ENCODE measurements around the gene RNF5.
A peak's percentile ranks its signal among the peaks of the same experiment; 100 is the strongest.
"Not testable (repeated sequence)": the region's sequence is repeated elsewhere in the genome, so short reads cannot be mapped to it uniquely, and the experiment has no call there.

Gene RNF5, protein sequence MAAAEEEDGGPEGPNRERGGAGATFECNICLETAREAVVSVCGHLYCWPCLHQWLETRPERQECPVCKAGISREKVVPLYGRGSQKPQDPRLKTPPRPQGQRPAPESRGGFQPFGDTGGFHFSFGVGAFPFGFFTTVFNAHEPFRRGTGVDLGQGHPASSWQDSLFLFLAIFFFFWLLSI

DNA sequence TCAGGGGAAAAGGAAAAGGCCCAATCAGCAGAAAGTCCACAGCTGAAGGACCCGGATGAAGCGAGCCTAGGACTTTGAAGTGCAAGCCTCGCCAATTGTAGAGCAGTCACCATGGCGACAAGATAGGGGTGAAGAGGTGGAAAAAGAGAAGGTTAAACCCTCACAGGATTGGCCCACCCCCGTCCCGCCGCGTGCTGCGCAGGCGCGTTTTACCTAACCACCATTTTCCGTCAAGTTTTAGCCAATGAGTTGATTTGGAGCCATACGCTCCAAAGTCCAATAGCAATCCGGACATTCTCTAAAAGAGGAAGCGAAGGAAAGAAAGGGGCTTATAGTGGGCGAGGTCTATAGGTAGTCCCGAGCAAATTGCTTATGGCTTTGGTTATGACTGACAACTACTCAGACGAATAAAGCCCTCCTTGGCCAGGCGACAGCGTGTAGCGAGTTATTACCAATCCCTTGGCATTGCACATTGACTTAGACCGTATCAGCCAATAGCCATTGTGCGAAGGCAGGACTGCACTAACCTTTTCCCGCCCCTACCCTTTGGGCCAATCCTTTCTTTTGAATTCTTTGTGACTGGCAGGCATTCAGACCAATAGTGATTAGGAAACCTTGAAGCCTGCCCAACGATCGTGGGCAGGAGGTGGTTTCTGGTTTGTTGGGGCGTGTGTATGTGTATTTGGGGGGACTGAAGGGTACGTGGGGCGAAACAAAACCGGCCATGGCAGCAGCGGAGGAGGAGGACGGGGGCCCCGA is at the start of gene RNF5:
Gene RNF5, plus strand, starts transcription at position 618 of the 759 bp plus-strand sequence. Its CDS starts 107 bp downstream, at position 725.
- H3K9me3 Mint-ChIP-seq, result no peaks in the 10 kb centered on the region
- H3K4me1 Mint-ChIP-seq, result peaks cover 73% of the 10 kb centered on the region
- peak; percentile 91 for ATAC-seq
- peak; percentile 71 to 92 for DNase-seq (ENCODE audit: low spot score in 2 of 2)
- H3K36me3 Mint-ChIP-seq, result peaks cover 55% of the 10 kb centered on the region
- peak within 1 kb of the TSS; percentile 91 for H3K27ac Mint-ChIP-seq
- peak within 1 kb of the TSS; percentile 83 for H3K4me3 Mint-ChIP-seq

GRCh38 chr6:32128751-32129296 is 49.4 kb upstream of the RNF5 start:
- no peaks in the 10 kb centered on the region for H3K9me3 Mint-ChIP-seq
- no peak for DNase-seq (ENCODE audit: low spot score in 2 of 2)
- ATAC-seq, result no peak
- H3K4me3 Mint-ChIP-seq, result peak overlapping the region; percentile 100
- peaks cover 57% of the 10 kb centered on the region for H3K4me1 Mint-ChIP-seq
- peaks cover 53% of the 10 kb centered on the region for H3K36me3 Mint-ChIP-seq
- peak overlapping the region; percentile 99 for H3K27ac Mint-ChIP-seq

DNA sequence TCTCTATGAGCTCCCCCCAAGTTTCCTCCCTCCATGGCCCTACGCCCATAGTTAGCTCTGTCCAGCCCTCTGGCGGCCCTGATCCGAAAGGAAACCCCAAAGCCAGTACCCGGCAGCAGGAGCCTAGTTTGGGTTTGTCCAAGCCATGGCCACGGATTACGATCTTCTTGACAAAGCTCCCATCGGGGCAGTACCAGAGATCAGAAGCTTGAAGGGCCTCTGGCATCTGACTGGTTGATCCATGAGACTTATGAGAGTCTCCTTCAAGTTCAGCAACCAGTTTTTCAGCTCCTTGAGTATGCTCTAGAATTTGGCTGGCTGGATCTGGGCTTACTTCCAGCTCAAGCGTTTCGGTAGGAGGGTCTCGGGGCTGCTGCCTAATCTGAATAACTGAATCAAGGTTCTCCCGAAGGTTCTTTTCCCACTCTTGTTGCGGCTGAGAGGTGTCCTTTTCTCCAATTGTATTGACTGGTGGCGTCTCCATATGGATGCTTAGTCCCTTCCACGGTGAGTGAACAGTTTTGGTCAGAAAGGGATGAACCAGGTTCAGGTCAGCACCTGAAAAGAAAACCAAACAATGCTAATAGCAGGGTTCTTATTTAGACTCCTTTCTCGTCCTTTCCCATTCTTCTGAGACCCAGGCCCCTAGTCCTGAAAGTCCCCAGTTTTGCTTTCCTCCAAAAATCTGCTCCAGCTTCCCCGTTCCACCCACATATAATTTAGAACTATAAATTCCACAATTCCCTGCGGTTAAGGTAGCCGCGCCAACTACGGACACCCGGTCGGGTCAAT is 48.7 kb upstream of the RNF5 start:
- no peak for DNase-seq (ENCODE audit: low spot score in 2 of 2)
- no peaks in the 10 kb centered on the region for H3K9me3 Mint-ChIP-seq
- no peak for ATAC-seq
- peak overlapping the region; percentile 100 for H3K4me3 Mint-ChIP-seq
- H3K4me1 Mint-ChIP-seq, result peaks cover 50% of the 10 kb centered on the region
- peak overlapping the region; percentile 91 for H3K27ac Mint-ChIP-seq
- H3K36me3 Mint-ChIP-seq, result peaks cover 46% of the 10 kb centered on the region

DNA sequence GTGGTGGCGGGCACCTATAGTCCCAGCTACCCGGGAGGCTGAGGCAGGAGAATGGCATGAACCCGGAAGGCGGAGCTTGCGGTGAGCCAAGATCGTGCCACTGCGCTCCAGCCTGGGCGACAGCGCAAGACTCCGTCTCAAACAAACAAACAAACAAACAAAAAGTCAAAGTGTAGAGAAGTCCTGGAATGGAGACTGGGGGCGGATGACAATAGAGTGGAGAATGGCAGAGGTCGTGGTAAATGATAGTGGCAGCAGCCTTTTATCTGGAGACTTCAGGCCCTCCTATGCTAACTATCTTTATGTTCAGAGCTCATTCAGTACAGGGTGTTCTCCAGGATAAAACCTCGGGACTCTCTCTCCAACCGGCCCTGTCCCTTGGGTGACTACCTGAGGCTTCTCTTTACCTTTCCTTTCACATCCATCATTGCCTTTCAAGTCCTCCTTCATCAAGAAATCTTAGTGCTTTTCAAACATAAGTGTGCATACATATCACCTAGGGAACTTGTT is 46.7 kb upstream of the RNF5 start:
- DNase-seq (ENCODE audit: low spot score in 2 of 2), result no peak
- Mint-ChIP-seq H3K9me3 (no peaks in the 10 kb centered on the region), H3K27ac (no peak overlapping the region), H3K36me3 (peaks cover 26% of the 10 kb centered on the region), H3K4me3 (peak overlapping the region; percentile 2), H3K4me1 (peaks cover 40% of the 10 kb centered on the region)
- ATAC-seq, result no peak

DNA sequence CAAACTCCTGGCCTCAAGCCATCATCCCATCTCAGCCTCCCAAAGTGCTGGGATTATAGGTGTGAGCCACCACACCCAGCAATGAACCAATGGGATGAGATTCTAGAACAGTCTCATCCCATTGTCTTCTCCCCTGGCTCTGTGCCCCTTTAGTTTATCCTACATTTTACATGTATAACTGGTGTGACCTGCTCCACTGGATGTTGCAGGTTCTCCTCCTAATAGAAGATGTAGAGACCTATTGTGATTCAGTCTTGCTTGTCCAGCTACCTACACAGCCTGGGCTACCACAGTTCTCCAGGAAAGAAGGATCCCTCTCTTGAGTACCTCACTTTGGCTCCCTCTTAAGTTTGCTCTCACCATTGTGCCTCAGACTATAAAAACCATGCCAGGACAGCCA is 46.1 kb upstream of the RNF5 start:
- peaks cover 34% of the 10 kb centered on the region for H3K4me1 Mint-ChIP-seq
- no peak overlapping the region for H3K27ac Mint-ChIP-seq
- peak overlapping the region; percentile 2 for H3K4me3 Mint-ChIP-seq
- no peaks in the 10 kb centered on the region for H3K9me3 Mint-ChIP-seq
- H3K36me3 Mint-ChIP-seq, result peaks cover 20% of the 10 kb centered on the region
- ATAC-seq (no peak), DNase-seq (ENCODE audit: low spot score in 2 of 2) (no peak)

DNA sequence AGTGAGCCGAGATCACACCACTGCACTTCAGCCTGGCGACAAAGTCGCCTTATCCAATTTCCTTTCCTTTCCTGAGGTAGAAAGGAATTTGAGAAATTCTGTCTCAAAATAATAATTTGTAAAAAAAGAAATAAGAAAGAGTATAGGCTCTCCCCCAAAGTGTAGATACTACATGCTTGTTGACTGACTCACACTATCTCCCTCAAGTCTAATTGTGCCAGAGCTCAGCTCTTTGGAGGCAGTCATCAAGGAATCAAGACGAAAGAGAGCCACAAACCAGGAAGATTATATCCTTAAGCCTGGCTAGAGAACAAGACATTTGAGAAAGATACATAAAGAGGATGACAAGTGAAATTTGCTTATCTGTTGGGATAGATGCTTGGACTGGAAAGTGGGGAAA is 44.4 kb upstream of the RNF5 start:
- Mint-ChIP-seq H3K4me3 (no peak overlapping the region), H3K27ac (no peak overlapping the region), H3K36me3 (peaks cover 6% of the 10 kb centered on the region), H3K9me3 (no peaks in the 10 kb centered on the region), H3K4me1 (peaks cover 19% of the 10 kb centered on the region)
- no peak for ATAC-seq
- no peak for DNase-seq (ENCODE audit: low spot score in 2 of 2)

- ATAC-seq, result no peak
- DNase-seq (ENCODE audit: low spot score in 2 of 2), result no peak
- no peaks in the 10 kb centered on the region for H3K4me1 Mint-ChIP-seq
- no peaks in the 10 kb centered on the region for H3K9me3 Mint-ChIP-seq
- H3K27ac Mint-ChIP-seq, result no peak overlapping the region
- no peaks in the 10 kb centered on the region for H3K36me3 Mint-ChIP-seq
- H3K4me3 Mint-ChIP-seq, result no peak overlapping the region
Measured at GRCh38 chr6:32137454-32137853, 40.8 kb upstream of the RNF5 start.

DNA sequence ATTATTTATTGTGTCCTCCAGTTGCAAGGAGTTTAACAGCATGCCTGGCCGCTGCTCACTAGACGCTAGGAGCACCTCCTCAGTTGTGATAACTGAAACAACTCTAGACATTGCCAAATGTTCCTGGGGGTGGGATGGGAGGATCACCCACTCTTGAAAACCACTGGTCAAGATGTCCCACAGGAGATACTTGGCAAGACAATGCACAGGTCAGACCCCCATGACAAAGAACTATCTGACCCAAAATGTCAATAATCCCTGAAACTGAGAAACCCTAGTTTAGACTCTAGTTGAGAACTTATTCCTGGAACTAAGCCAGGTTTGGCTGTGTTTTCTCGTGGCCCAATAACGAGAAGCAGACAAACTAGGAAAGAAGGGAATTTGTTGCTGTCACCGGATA is 38.6 kb upstream of the RNF5 start:
- no peaks in the 10 kb centered on the region for H3K4me1 Mint-ChIP-seq
- ATAC-seq, result no peak
- H3K9me3 Mint-ChIP-seq, result no peaks in the 10 kb centered on the region
- no peaks in the 10 kb centered on the region for H3K36me3 Mint-ChIP-seq
- no peak overlapping the region for H3K4me3 Mint-ChIP-seq
- DNase-seq (ENCODE audit: low spot score in 2 of 2), result no peak
- no peak overlapping the region for H3K27ac Mint-ChIP-seq

GRCh38 chr6:32140420-32141046 is 37.7 kb upstream of the RNF5 start:
- H3K36me3 Mint-ChIP-seq, result no peaks in the 10 kb centered on the region
- no peak overlapping the region for H3K27ac Mint-ChIP-seq
- ATAC-seq (no peak), DNase-seq (ENCODE audit: low spot score in 2 of 2) (no peak)
- H3K9me3 Mint-ChIP-seq, result no peaks in the 10 kb centered on the region
- no peaks in the 10 kb centered on the region for H3K4me1 Mint-ChIP-seq
- no peak overlapping the region for H3K4me3 Mint-ChIP-seq

DNA sequence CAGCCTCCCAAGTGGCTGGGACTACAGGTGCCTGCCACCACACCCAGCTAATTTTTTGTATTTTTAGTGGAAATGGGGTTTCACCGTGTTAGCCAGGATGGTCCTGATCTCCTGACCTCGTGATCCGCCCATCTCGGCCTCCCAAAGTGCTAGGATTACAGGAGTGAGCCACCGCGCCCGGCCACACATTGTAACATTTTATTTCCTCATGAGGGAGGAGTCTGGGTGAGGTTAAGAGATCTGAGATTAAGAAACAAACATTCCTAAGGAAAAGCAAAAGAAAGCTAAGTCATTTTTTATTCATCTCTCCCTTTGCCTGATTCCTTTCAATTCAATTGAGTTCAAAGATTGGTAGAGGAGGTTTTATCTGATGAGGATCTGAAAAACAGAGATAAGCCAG is 34.0 kb upstream of the RNF5 start:
- H3K9me3 Mint-ChIP-seq; ATAC-seq; H3K27ac Mint-ChIP-seq; H3K4me3 Mint-ChIP-seq; DNase-seq (ENCODE audit: low spot score in 2 of 2): not testable (repeated sequence)
- Mint-ChIP-seq H3K4me1 (peaks cover 26% of the 10 kb centered on the region), H3K36me3 (peaks cover 11% of the 10 kb centered on the region)

DNA sequence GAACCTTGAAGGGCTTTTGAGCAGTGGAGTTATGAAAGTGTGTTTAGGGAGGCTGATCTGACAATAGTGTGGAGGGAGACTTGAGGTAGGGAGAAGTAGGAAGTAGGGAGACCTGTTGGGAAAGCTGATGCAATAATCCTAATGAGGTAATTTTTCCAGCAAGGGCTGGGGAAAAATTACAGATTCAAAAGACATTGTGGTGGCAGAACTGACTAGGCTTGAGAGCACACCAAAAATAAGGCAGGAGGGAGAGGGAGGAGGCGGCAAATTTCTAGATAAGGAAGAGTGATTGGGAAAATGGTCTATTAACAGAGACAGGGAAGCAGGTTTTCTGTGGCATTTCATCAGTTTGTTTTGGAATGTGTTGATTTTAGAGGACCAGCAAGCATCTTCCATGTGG is 31.9 kb upstream of the RNF5 start:
- H3K27ac Mint-ChIP-seq, result no peak overlapping the region
- H3K9me3 Mint-ChIP-seq, result no peaks in the 10 kb centered on the region
- DNase-seq (ENCODE audit: low spot score in 2 of 2), result no peak
- peaks cover 39% of the 10 kb centered on the region for H3K4me1 Mint-ChIP-seq
- no peak for ATAC-seq
- H3K36me3 Mint-ChIP-seq, result peaks cover 11% of the 10 kb centered on the region
- no peak overlapping the region for H3K4me3 Mint-ChIP-seq

GRCh38 chr6:32146687-32147086 is 31.5 kb upstream of the RNF5 start:
- ATAC-seq (no peak), DNase-seq (ENCODE audit: low spot score in 2 of 2) (no peak)
- Mint-ChIP-seq H3K36me3 (peaks cover 11% of the 10 kb centered on the region), H3K9me3 (no peaks in the 10 kb centered on the region), H3K4me3 (no peak overlapping the region), H3K4me1 (peaks cover 43% of the 10 kb centered on the region), H3K27ac (no peak overlapping the region)

DNA sequence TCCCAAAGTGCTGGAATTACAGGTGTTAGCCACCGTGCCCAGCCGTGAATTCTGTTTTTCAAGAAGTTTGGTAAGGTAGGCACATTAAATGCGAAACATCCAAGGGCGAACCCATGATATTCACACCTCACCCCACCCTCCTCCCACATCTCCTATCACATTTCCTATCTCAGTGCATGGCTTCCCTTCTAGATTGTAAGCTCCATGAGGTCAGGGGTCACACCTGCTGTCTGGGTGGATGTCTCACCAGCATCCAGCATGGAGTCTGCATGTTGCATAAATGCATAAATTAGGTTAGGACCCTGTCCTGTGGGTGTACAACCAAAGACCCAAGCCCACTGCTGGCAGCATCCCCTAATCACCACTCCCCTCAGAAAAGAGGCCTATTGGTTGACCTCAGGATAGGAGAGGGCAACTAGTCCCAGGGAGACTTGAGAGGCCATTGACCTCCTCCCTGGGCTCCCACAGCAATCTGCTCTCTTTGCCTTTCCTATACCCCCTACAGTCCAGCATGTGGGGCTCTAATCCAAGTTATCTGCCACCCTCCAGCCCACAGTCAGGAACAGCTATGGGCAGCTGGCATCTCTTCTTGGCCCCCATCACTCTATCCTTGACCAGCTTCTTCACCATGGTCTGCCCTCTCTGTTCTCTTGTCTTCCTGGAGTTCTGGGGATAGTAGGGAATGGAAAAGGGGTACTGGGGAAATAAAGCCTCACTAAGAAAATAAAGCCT is 30.6 kb upstream of the RNF5 start:
- H3K4me3 Mint-ChIP-seq, result peak overlapping the region; percentile 75
- no peak overlapping the region for H3K27ac Mint-ChIP-seq
- DNase-seq (ENCODE audit: low spot score in 2 of 2), result no peak
- H3K9me3 Mint-ChIP-seq, result no peaks in the 10 kb centered on the region
- H3K36me3 Mint-ChIP-seq, result peaks cover 11% of the 10 kb centered on the region
- ATAC-seq, result no peak
- H3K4me1 Mint-ChIP-seq, result peaks cover 49% of the 10 kb centered on the region

DNA sequence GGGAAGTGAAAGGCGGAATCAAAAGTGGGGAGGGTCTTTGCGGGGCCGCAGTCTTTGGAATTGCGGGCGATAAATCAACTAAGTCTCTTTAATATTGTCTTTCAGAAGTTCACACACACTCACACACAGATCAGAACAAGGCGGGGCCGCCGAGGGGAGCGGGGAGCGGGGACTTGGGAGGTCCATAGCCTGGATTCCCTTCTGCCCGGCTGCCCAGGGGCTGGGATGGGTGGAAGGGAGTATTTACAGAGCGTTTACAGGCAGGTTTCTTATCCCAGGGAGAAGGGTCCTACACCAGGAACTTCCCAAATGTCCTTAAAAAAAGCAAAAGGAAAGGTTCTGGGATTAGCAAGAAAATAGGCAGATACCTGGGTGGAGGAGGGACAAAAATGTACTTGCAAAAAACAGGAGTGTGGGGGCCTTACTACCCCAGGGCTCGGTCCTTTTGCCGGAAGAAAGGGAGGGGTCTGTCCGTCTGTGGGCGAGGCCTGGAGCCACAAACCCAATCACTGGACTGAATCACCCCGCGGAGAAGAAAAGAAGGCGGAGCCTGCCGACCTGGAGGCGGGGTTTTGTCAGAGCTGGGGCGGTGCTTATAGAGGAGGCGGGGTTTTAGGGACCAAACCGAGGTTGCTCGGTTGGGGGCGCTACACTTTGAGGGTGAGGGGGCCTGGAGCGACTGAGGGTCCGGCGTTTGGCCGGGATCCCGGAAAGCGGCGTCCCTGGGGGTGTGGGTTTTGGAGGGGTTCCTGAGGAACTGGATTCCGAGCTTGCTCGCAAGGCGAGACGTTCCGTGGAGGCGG is 29.7 kb upstream of the RNF5 start:
- Mint-ChIP-seq H3K27ac (peak overlapping the region; percentile 72), H3K4me1 (peaks cover 57% of the 10 kb centered on the region), H3K4me3 (peak overlapping the region; percentile 75), H3K36me3 (peaks cover 11% of the 10 kb centered on the region), H3K9me3 (no peaks in the 10 kb centered on the region)
- ATAC-seq, result peak; percentile 76
- DNase-seq (ENCODE audit: low spot score in 2 of 2), result peak; percentile 54 to 81
